WTC11 (cell line): ENCODE data around the gene RPS15A. TPM values are rescaled to one million over a fixed set of nuclear protein-coding genes. Genes with fewer than 3 reads are reported as not detected.

Source experiments
- ATAC-seq: fragments of 200-7000 bp; cut with Tn5 transposase; 2 replicates; pipeline ENCODE4 v1.10.0; 2021; ENCODE audit warnings: mild to moderate bottlenecking, moderate library complexity
- CTCF ChIA-PET: fragments of 300-600 bp; sonication (Branson Sonifier 250); formaldehyde crosslinking; loops from one replicate; lab custom pipeline; 2021; ENCODE audit warnings: antibody characterized with exemption; lab: Charles Lee
- POLR2A ChIA-PET: fragments of 350-600 bp; sonication (Branson Sonifier 250); formaldehyde crosslinking; loops from one replicate; lab custom pipeline; 2021; ENCODE audit warnings: antibody characterized with exemption; lab: Charles Lee
- DNase-seq: peaks from one replicate; pipeline ENCODE4 v3.0.0; 2021; ENCODE audit warnings: low spot score
- H3K27ac Mint-ChIP-seq: 2 replicates; pipeline ENCODE4 v1.8.0; 2021; ENCODE audit warnings: mixed read lengths
- H3K27me3 Mint-ChIP-seq: 2 replicates; pipeline ENCODE4 v1.8.0; 2021; ENCODE audit warnings: low read depth, mild to moderate bottlenecking, moderate library complexity, mixed read lengths
- H3K36me3 Mint-ChIP-seq: 2 replicates; pipeline ENCODE4 v1.8.0; 2021; ENCODE audit warnings: mixed read lengths
- H3K4me1 Mint-ChIP-seq: 2 replicates; pipeline ENCODE4 v1.8.0; 2022; ENCODE audit warnings: mixed read lengths
- H3K4me3 Mint-ChIP-seq: 2 replicates; pipeline ENCODE4 v1.8.0; 2021; ENCODE audit warnings: mild to moderate bottlenecking, moderate library complexity, mixed read lengths
- H3K9me3 Mint-ChIP-seq: 2 replicates; pipeline ENCODE4 v1.8.0; 2021; ENCODE audit warnings: mixed read lengths
- AFF4 ChIP-seq: sonication (generic); formaldehyde crosslinking; IDR thresholded peaks from 2 replicates; pipeline ENCODE4 v1.8.1; 2023; ENCODE audit warnings: mild to moderate bottlenecking, missing genetic modification reagents, borderline replicate concordance
- ARID4B ChIP-seq: sonication (generic); formaldehyde crosslinking; IDR thresholded peaks from 2 replicates; pipeline ENCODE4 v1.8.0; 2023; ENCODE audit warnings: missing genetic modification reagents, mild to moderate bottlenecking, borderline replicate concordance
- ATF3 ChIP-seq: sonication (generic); formaldehyde crosslinking; conservative IDR thresholded peaks from 2 replicates; pipeline ENCODE4 v1.8.1; 2022; ENCODE audit warnings: mild to moderate bottlenecking, missing genetic modification reagents
- CDX4 ChIP-seq: fragments of 250-450 bp; sonication (Bioruptor Pico); IDR thresholded peaks from 2 replicates; pipeline ENCODE4 v1.9.0; 2021; ENCODE audit warnings: moderate library complexity, mild to moderate bottlenecking, inconsistent platforms, borderline replicate concordance
- E2F4 ChIP-seq: sonication (generic); formaldehyde crosslinking; IDR thresholded peaks from 2 replicates; pipeline ENCODE4 v1.8.1; 2022; ENCODE audit warnings: low read depth, mild to moderate bottlenecking, moderate library complexity, missing genetic modification reagents, borderline replicate concordance
- ETV6 ChIP-seq: sonication (generic); formaldehyde crosslinking; IDR thresholded peaks from 2 replicates; pipeline ENCODE4 v1.8.1; 2022; ENCODE audit warnings: mild to moderate bottlenecking, missing genetic modification reagents
- FOXK1 ChIP-seq: sonication (generic); formaldehyde crosslinking; IDR thresholded peaks from 2 replicates; pipeline ENCODE4 v1.8.0; 2022; ENCODE audit warnings: mild to moderate bottlenecking, moderate library complexity, missing genetic modification reagents
- HMGA2 ChIP-seq: fragments of 250-450 bp; sonication (Bioruptor Pico); IDR thresholded peaks from 2 replicates; pipeline ENCODE4 v1.4.0; 2021; ENCODE audit warnings: mild to moderate bottlenecking, moderate library complexity
- IRF2 ChIP-seq: sonication (generic); formaldehyde crosslinking; IDR thresholded peaks from 2 replicates; pipeline ENCODE4 v1.8.0; 2022; ENCODE audit warnings: low read depth, missing genetic modification reagents, borderline replicate concordance
- KAT7 ChIP-seq: sonication (generic); formaldehyde crosslinking; IDR thresholded peaks from 2 replicates; pipeline ENCODE4 v1.8.1; 2023; ENCODE audit warnings: missing genetic modification reagents, mild to moderate bottlenecking, borderline replicate concordance
- MAX ChIP-seq: sonication (generic); formaldehyde crosslinking; IDR thresholded peaks from 2 replicates; pipeline ENCODE4 v1.8.0; 2022; ENCODE audit warnings: mild to moderate bottlenecking, missing genetic modification reagents
- MLX ChIP-seq: sonication (generic); formaldehyde crosslinking; IDR thresholded peaks from 2 replicates; pipeline ENCODE4 v1.8.1; 2023; ENCODE audit warnings: mild to moderate bottlenecking, missing genetic modification reagents, moderate library complexity
- MXD4 ChIP-seq: fragments of 250-450 bp; sonication (Bioruptor Pico); IDR thresholded peaks from 2 replicates; pipeline ENCODE4 v1.8.0; 2021; ENCODE audit warnings: mild to moderate bottlenecking, moderate library complexity, borderline replicate concordance
- NFYB ChIP-seq: sonication (generic); formaldehyde crosslinking; conservative IDR thresholded peaks from 2 replicates; pipeline ENCODE4 v1.8.0; 2022; ENCODE audit warnings: low read depth, missing genetic modification reagents
- OVOL2 ChIP-seq: fragments of 250-450 bp; sonication (Bioruptor Pico); IDR thresholded peaks from 2 replicates; pipeline ENCODE4 v1.9.0; 2021; ENCODE audit warnings: mild to moderate bottlenecking, borderline replicate concordance
- PRRX2 ChIP-seq: fragments of 250-450 bp; sonication (Bioruptor Pico); IDR thresholded peaks from 2 replicates; pipeline ENCODE4 v1.8.0; 2021; ENCODE audit warnings: mild to moderate bottlenecking
- SMAD4 ChIP-seq: sonication (generic); formaldehyde crosslinking; IDR thresholded peaks from 2 replicates; pipeline ENCODE4 v1.8.0; 2022; ENCODE audit warnings: mild to moderate bottlenecking, missing genetic modification reagents
- SOX15 ChIP-seq: fragments of 250-450 bp; sonication (Bioruptor Pico); IDR thresholded peaks from 2 replicates; pipeline ENCODE4 v1.9.0; 2021; ENCODE audit warnings: mild to moderate bottlenecking
- ZNF121 ChIP-seq: sonication (generic); formaldehyde crosslinking; IDR thresholded peaks from 2 replicates; pipeline ENCODE4 v1.8.0; 2023; ENCODE audit warnings: missing genetic modification reagents
- ZNF232 ChIP-seq: sonication (generic); formaldehyde crosslinking; IDR thresholded peaks from 2 replicates; pipeline ENCODE4 v1.8.0; 2022; ENCODE audit warnings: mild to moderate bottlenecking, missing genetic modification reagents
- total RNA-seq: library from RNA; stranded (reverse); gene quantifications from 3 replicates; pipeline ENCODE4 v1.2.3, GENCODE V29; 2021

The RPS15A gene
- total RNA-seq, 1 experiment from 2014 or later: 1,612 TPM

- ChIA-PET POLR2A (interaction anchor here (0.6 to 5.2 kb wide), 4 partner anchors 11 to 1669 kb away, joined by 3 to 60 read pairs (median 4); partner anchors contain the start of gene RPS15A), CTCF (interaction anchor here (0.6 to 2.3 kb wide), 7 partner anchors 9 to 207 kb away, joined by 3 to 40 read pairs (median 7); partner anchors contain the start of genes RPS15A, SMG1 and TMC7)
- Mint-ChIP-seq H3K36me3 (peaks cover 26% of the 10 kb centered on the region), H3K9me3 (no peaks in the 10 kb centered on the region), H3K4me3 (peak overlapping the region; percentile 88), H3K4me1 (peaks cover 45% of the 10 kb centered on the region), H3K27me3 (no peaks in the 10 kb centered on the region), H3K27ac (peak overlapping the region; percentile 98)
- DNase-seq (no peak), ATAC-seq (no peak)
- TF ChIP-seq ZNF121 (CRISPR knock-in tag): no peak
- TF ChIP-seq ARID4B: no peak
- TF ChIP-seq MLX: no peak
- no peak for TF ChIP-seq CDX4 (CRISPR knock-in tag)
- TF ChIP-seq E2F4: no peak
- TF ChIP-seq OVOL2 (CRISPR knock-in tag): no peak
- TF ChIP-seq PRRX2 (CRISPR knock-in tag): no peak
- no peak for TF ChIP-seq KAT7 (CRISPR knock-in tag)
- no peak for TF ChIP-seq ATF3 (CRISPR knock-in tag)
- TF ChIP-seq MXD4 (CRISPR knock-in tag): no peak
- no peak for TF ChIP-seq ETV6 (CRISPR knock-in tag)
- TF ChIP-seq FOXK1 (CRISPR knock-in tag): no peak
- TF ChIP-seq NFYB (CRISPR knock-in tag): no peak
- no peak for TF ChIP-seq SMAD4 (CRISPR knock-in tag)
- no peak for TF ChIP-seq MAX (CRISPR knock-in tag)
- TF ChIP-seq ZNF232 (CRISPR knock-in tag): no peak
- TF ChIP-seq HMGA2 (CRISPR knock-in tag): no peak
- TF ChIP-seq SOX15 (CRISPR knock-in tag): no peak
Observed at GRCh38 chr16:18800775-18801144, 10.6 kb upstream of the RPS15A start.

GRCh38 chr16:18800293-18800692 is 10.2 kb upstream of the RPS15A start:
- Mint-ChIP-seq H3K4me1 (peaks cover 40% of the 10 kb centered on the region), H3K27me3 (no peaks in the 10 kb centered on the region), H3K4me3 (peak overlapping the region; percentile 88), H3K36me3 (peaks cover 30% of the 10 kb centered on the region), H3K9me3 (no peaks in the 10 kb centered on the region), H3K27ac (peak overlapping the region; percentile 98)
- CTCF ChIA-PET: interaction anchor here (0.6 to 2.3 kb wide), 2 partner anchors 9 to 206 kb away, joined by 3 to 40 read pairs; partner anchors contain the start of gene RPS15A
- ATAC-seq: no peak
- POLR2A ChIA-PET: interaction anchor here (5.2 kb wide), 1 partner anchor 11 kb away, joined by 60 read pairs; the partner anchor contains the start of gene RPS15A
- no peak for DNase-seq
- TF ChIP-seq ARID4B (no peak), AFF4 (no peak), IRF2 (CRISPR knock-in tag) (no peak)
